H9 (cell line): ENCODE measurements around the gene LENG9. TPM values are rescaled to one million over a fixed set of nuclear protein-coding genes. Genes with fewer than 3 reads are reported as not detected.
A peak's percentile ranks its signal among the peaks of the same experiment; 100 is the strongest.

Experiments used
- DNase-seq: peaks from one replicate; pipeline ENCODE4 v3.0.0-alpha.2; 2017
- H2AFZ ChIP-seq: one replicate; pipeline ENCODE4 v1.6.1; 2013; ENCODE audit warnings: mild to moderate bottlenecking, low read length, control low read depth, moderate library complexity
- H2AK5ac ChIP-seq: 2 replicates; pipeline ENCODE4 v1.6.1; 2013; ENCODE audit warnings: low read length, control low read depth, mixed read lengths; ENCODE audit not compliant: insufficient read length
- H2BK120ac ChIP-seq: one replicate; pipeline ENCODE4 v1.6.1; 2013; ENCODE audit warnings: low read depth, mild to moderate bottlenecking, low read length, control low read depth, inconsistent platforms; ENCODE audit not compliant: poor library complexity, severe bottlenecking
- H2BK12ac ChIP-seq: 2 replicates; pipeline ENCODE4 v1.6.1; 2013; ENCODE audit warnings: low read length, control low read depth, mixed read lengths, low read depth; ENCODE audit not compliant: insufficient read length
- H2BK15ac ChIP-seq: 2 replicates; pipeline ENCODE4 v1.6.1; 2013; ENCODE audit warnings: low read depth, low read length, control low read depth
- H2BK20ac ChIP-seq: one replicate; pipeline ENCODE4 v1.6.1; 2013; ENCODE audit warnings: low read depth, mild to moderate bottlenecking, low read length, control low read depth, inconsistent platforms; ENCODE audit not compliant: poor library complexity, severe bottlenecking
- H2BK5ac ChIP-seq: 2 replicates; pipeline ENCODE4 v1.6.1; 2013; ENCODE audit warnings: low read length, control low read depth, mixed read lengths; ENCODE audit not compliant: insufficient read length
- H3K14ac ChIP-seq: 2 replicates; pipeline ENCODE4 v1.6.1; 2013; ENCODE audit warnings: low read length, control low read depth; ENCODE audit not compliant: insufficient read depth
- H3K18ac ChIP-seq: 2 replicates; pipeline ENCODE4 v1.6.1; 2013; ENCODE audit warnings: low read depth, mild to moderate bottlenecking, mixed read lengths, low read length, control low read depth; ENCODE audit not compliant: insufficient read length
- H3K23ac ChIP-seq: 2 replicates; pipeline ENCODE4 v1.6.1; 2013; ENCODE audit warnings: low read length, control low read depth, mixed read lengths, low read depth; ENCODE audit not compliant: insufficient read length
- H3K23me2 ChIP-seq: 2 replicates; pipeline ENCODE4 v1.6.1; 2013; ENCODE audit warnings: low read depth, mild to moderate bottlenecking, mixed read lengths, low read length, control low read depth; ENCODE audit not compliant: insufficient read length, poor library complexity, severe bottlenecking
- H3K27ac ChIP-seq: 2 replicates; pipeline ENCODE4 v1.5.1; 2013; ENCODE audit warnings: low read length, control low read depth, mixed read lengths, low read depth; ENCODE audit not compliant: insufficient read length
- H3K27me3 ChIP-seq: 2 replicates; pipeline ENCODE4 v1.6.1; 2013; ENCODE audit warnings: low read length, control low read depth, inconsistent platforms; ENCODE audit not compliant: insufficient read depth
- H3K4ac ChIP-seq: 2 replicates; pipeline ENCODE4 v1.6.1; 2013; ENCODE audit warnings: low read depth, mild to moderate bottlenecking, control low read depth, inconsistent platforms, low read length, moderate library complexity
- H3K4me1 ChIP-seq: 2 replicates; pipeline ENCODE4 v1.6.1; 2013; ENCODE audit warnings: low read length, control low read depth, inconsistent platforms; ENCODE audit not compliant: insufficient read depth
- H3K4me2 ChIP-seq: 2 replicates; pipeline ENCODE4 v1.6.1; 2013; ENCODE audit warnings: low read length, control low read depth, mixed read lengths; ENCODE audit not compliant: insufficient read length, insufficient read depth
- H3K56ac ChIP-seq: 2 replicates; pipeline ENCODE4 v1.6.1; 2013; ENCODE audit warnings: low read depth, mild to moderate bottlenecking, mixed read lengths, low read length, control low read depth; ENCODE audit not compliant: insufficient read length
- H3K79me1 ChIP-seq: 2 replicates; pipeline ENCODE4 v1.6.1; 2013; ENCODE audit warnings: low read depth, mild to moderate bottlenecking, moderate library complexity, low read length, control low read depth, inconsistent platforms; ENCODE audit not compliant: insufficient read depth, poor library complexity, severe bottlenecking
- H3K79me2 ChIP-seq: 2 replicates; pipeline ENCODE4 v1.6.1; 2013; ENCODE audit warnings: low read length, control low read depth, inconsistent platforms; ENCODE audit not compliant: insufficient read depth
- H3K9ac ChIP-seq: 2 replicates; pipeline ENCODE4 v1.6.1; 2013; ENCODE audit warnings: low read length, control low read depth, mixed read lengths; ENCODE audit not compliant: insufficient read length; ENCODE audit errors: extremely low read depth
- H3K9me3 ChIP-seq: one replicate; pipeline ENCODE4 v1.6.1; 2013; ENCODE audit warnings: low read depth, low read length, inconsistent platforms; ENCODE audit not compliant: control insufficient read depth
- H3T11ph ChIP-seq: one replicate; pipeline ENCODE4 v1.6.1; 2013; ENCODE audit warnings: mild to moderate bottlenecking, low read length, control low read depth, inconsistent platforms
- H4K20me1 ChIP-seq: one replicate; pipeline ENCODE4 v1.6.1; 2013; ENCODE audit not compliant: control insufficient read depth, insufficient read length, insufficient read depth
- H4K5ac ChIP-seq: 2 replicates; pipeline ENCODE4 v1.6.1; 2013; ENCODE audit warnings: low read depth, mild to moderate bottlenecking, mixed read lengths, low read length, control low read depth; ENCODE audit not compliant: insufficient read length
- H4K8ac ChIP-seq: replicated peaks from 2 replicates; pipeline ENCODE4 v1.6.1; 2013; ENCODE audit warnings: low read length, control low read depth, mixed read lengths, low read depth; ENCODE audit not compliant: insufficient read length
- H4K91ac ChIP-seq: 2 replicates; pipeline ENCODE4 v1.6.1; 2013; ENCODE audit warnings: low read depth, mild to moderate bottlenecking, moderate library complexity, mixed read lengths, low read length, control low read depth; ENCODE audit not compliant: insufficient read length
- H3K27ac Mint-ChIP-seq, 3 experiments: 2 replicates in 2 of 3; 3 replicates in 1 of 3; pipeline ENCODE4 v1.8.0; 2020 to 2021; ENCODE audit warnings: mixed read lengths in 3 of 3, mild to moderate bottlenecking in 1 of 3, moderate library complexity in 1 of 3
- H3K27me3 Mint-ChIP-seq: 2 replicates; pipeline ENCODE4 v1.8.0; 2021; ENCODE audit warnings: low read depth, mild to moderate bottlenecking, moderate library complexity, mixed read lengths
- H3K36me3 Mint-ChIP-seq, 3 experiments: 2 replicates in 2 of 3; 3 replicates in 1 of 3; pipeline ENCODE4 v1.8.0; 2020 to 2021; ENCODE audit warnings: low read depth in 3 of 3, mixed read lengths in 3 of 3; ENCODE audit not compliant: insufficient read depth in 1 of 3
- H3K4me1 Mint-ChIP-seq, 2 experiments: 2 replicates each; pipeline ENCODE4 v1.8.0; 2020; ENCODE audit warnings: mixed read lengths in 2 of 2
- H3K4me3 Mint-ChIP-seq, 2 experiments: 2 replicates in 1 of 2; 3 replicates in 1 of 2; pipeline ENCODE4 v1.8.0; 2020 to 2021; ENCODE audit warnings: mild to moderate bottlenecking in 2 of 2, mixed read lengths in 2 of 2, moderate library complexity in 1 of 2
- H3K9me3 Mint-ChIP-seq, 2 experiments: 2 replicates in 1 of 2; 3 replicates in 1 of 2; pipeline ENCODE4 v1.8.0; 2020; ENCODE audit warnings: mild to moderate bottlenecking in 2 of 2, mixed read lengths in 2 of 2, moderate library complexity in 1 of 2
- CTCF ChIP-seq: fragments of 200-600 bp; sonication (generic); conservative IDR thresholded peaks from 3 replicates; pipeline ENCODE4 v1.8.0; 2021; ENCODE audit warnings: antibody characterized with exemption, mild to moderate bottlenecking
- WGBS: extraction: QIAGEN DNeasy Blood & Tissue Kit; methylation state at CpG from one replicate; pipeline ENCODE4 v1.1.7; 2013; ENCODE audit warnings: missing lambda C conversion rate, low lambda C conversion rate, mixed read lengths; ENCODE audit not compliant: insufficient read length; ENCODE audit errors: extremely low coverage; 5-methylcytosine and 5-hydroxymethylcytosine counted together
- total RNA-seq: library from RNA; stranded (reverse); gene quantifications from 2 replicates; pipeline ENCODE4 v1.2.1, GENCODE V29; 2021

LENG9 gene
- total RNA-seq, 1 experiment from 2014 or later = 3.8 TPM

GRCh38 chr19:54429545-54430227, 33.9 kb downstream of the LENG9 start:
- H4K8ac ChIP-seq = no peak overlapping the region
- H3K9me3 ChIP-seq = no peaks in the 10 kb centered on the region
- H3K79me2 ChIP-seq = no peaks in the 10 kb centered on the region
- H2AFZ ChIP-seq = no peak overlapping the region
- no peak overlapping the region for H2BK15ac ChIP-seq
- no peak overlapping the region for H2BK12ac ChIP-seq
- no peak overlapping the region for H2BK120ac ChIP-seq
- H3K27ac ChIP-seq = no peak overlapping the region
- peaks cover 24 to 33% of the 10 kb centered on the region in 2 experiments for H3K4me1 Mint-ChIP-seq
- no peak overlapping the region for H3K9ac ChIP-seq
- peaks cover 3% of the 10 kb centered on the region for H3K23me2 ChIP-seq
- no peaks in the 10 kb centered on the region for H4K20me1 ChIP-seq
- TF ChIP-seq CTCF = 0 out of 3 replicates have a peak, but pooled peaks have one; percentile 18
- H3K4me3 Mint-ChIP-seq = peak overlapping the region; percentile 31 to 51; a peak in 3 of 5 replicates
- no peak for DNase-seq
- peaks cover 74% of the 10 kb centered on the region for H3K27me3 Mint-ChIP-seq
- peaks cover 9 to 37% (median 37%) of the 10 kb centered on the region in 3 experiments; a peak in 6 of 7 replicates for H3K36me3 Mint-ChIP-seq
- H3K18ac ChIP-seq = no peak overlapping the region
- no peak overlapping the region for H4K91ac ChIP-seq
- H3K4me2 ChIP-seq = peak overlapping the region; percentile 41
- H2AK5ac ChIP-seq = no peak overlapping the region
- H3T11ph ChIP-seq = no peak overlapping the region
- H4K5ac ChIP-seq = no peak overlapping the region
- no peaks in the 10 kb centered on the region; the same call in 1 of the 2 replicates for H3K27me3 ChIP-seq
- no peak overlapping the region for H3K14ac ChIP-seq
- WGBS = no CpG with 5 or more reads among the region's 13 CpGs
- no peaks in the 10 kb centered on the region for H3K4me1 ChIP-seq
- peak overlapping the region in 2 of 3 experiments; percentile 47 to 90; a peak in 3 of 7 replicates for H3K27ac Mint-ChIP-seq
- no peak overlapping the region for H2BK20ac ChIP-seq
- no peak overlapping the region for H2BK5ac ChIP-seq
- no peaks in the 10 kb centered on the region for H3K79me1 ChIP-seq
- peaks cover 0 to 3% of the 10 kb centered on the region in 2 experiments; a peak in 1 of 5 replicates for H3K9me3 Mint-ChIP-seq
- no peak overlapping the region for H3K56ac ChIP-seq
- H3K23ac ChIP-seq = no peak overlapping the region
- no peak overlapping the region for H3K4ac ChIP-seq
